Measurements from ENCODE around the gene PIGM. TPM values are rescaled to one million over a fixed set of nuclear protein-coding genes. Genes with fewer than 3 reads are reported as not detected.

Gene PIGM
- total and polyA plus RNA-seq, 4 donors: 1.3 to 6.7 (median 4.4) TPM

- intact Hi-C loops (cut with DNase I): no loop called here
- no peaks in the 10 kb centered on the region for H3K9me3 ChIP-seq (ENCODE audit: control insufficient read depth, low read length)
- H3K4me3 ChIP-seq (ENCODE audit: low read length in 2 of 2): no peak overlapping the region
- ATAC-seq (ENCODE audit: low FRiP score) (no peak), DNase-seq (no peak)
- no peaks in the 10 kb centered on the region for H3K4me1 ChIP-seq (ENCODE audit: control insufficient read depth in 1 of 2, insufficient read depth in 2 of 2, low read length in 2 of 2)
- no peaks in the 10 kb centered on the region for H3K27me3 ChIP-seq (ENCODE audit: control insufficient read depth in 1 of 2, insufficient read depth in 2 of 2, low read length in 1 of 2)
- H3K27ac ChIP-seq (ENCODE audit: low read depth in 1 of 2, low read length in 2 of 2): no peak overlapping the region
- no peaks in the 10 kb centered on the region for H3K36me3 ChIP-seq (ENCODE audit: control insufficient read depth in 1 of 2, insufficient read depth in 2 of 2, low read length in 1 of 2)
- 93 to 94% methylated on average over 5 of the region's 5 CpGs for WGBS, 2 donors
These were observed 11.6 kb downstream of the PIGM start for GRCh38 chr1:160020196-160020595.

GRCh38 chr1:160018900-160019299, 12.9 kb downstream of the PIGM start:
- H3K27ac ChIP-seq (ENCODE audit: low read depth in 1 of 2, low read length in 2 of 2): no peak overlapping the region
- ATAC-seq (ENCODE audit: low FRiP score): no peak
- no peak for DNase-seq

GRCh38 chr1:160018347-160018746, 13.4 kb downstream of the PIGM start:
- H3K27me3 ChIP-seq (ENCODE audit: control insufficient read depth in 1 of 2, insufficient read depth in 2 of 2, low read length in 1 of 2): no peaks in the 10 kb centered on the region
- no peaks in the 10 kb centered on the region for H3K9me3 ChIP-seq (ENCODE audit: control insufficient read depth, low read length)
- 71 to 78% methylated on average over 3 of the region's 3 CpGs for WGBS, 2 donors
- ATAC-seq (ENCODE audit: low FRiP score): no peak
- H3K4me3 ChIP-seq (ENCODE audit: low read length in 2 of 2): no peak overlapping the region
- intact Hi-C loops (cut with DNase I): no loop called here
- DNase-seq: no peak
- no peaks in the 10 kb centered on the region for H3K4me1 ChIP-seq (ENCODE audit: control insufficient read depth in 1 of 2, insufficient read depth in 2 of 2, low read length in 2 of 2)
- no peak overlapping the region for H3K27ac ChIP-seq (ENCODE audit: low read depth in 1 of 2, low read length in 2 of 2)
- H3K36me3 ChIP-seq (ENCODE audit: control insufficient read depth in 1 of 2, insufficient read depth in 2 of 2, low read length in 1 of 2): no peaks in the 10 kb centered on the region

More at GRCh38 chr1:160018900-160019299, 12.9 kb downstream of the PIGM start:
- no peak overlapping the region for H3K4me3 ChIP-seq (ENCODE audit: low read length in 2 of 2)
- no peaks in the 10 kb centered on the region for H3K27me3 ChIP-seq (ENCODE audit: control insufficient read depth in 1 of 2, insufficient read depth in 2 of 2, low read length in 1 of 2)
- intact Hi-C loops (cut with DNase I): no loop called here
- H3K4me1 ChIP-seq (ENCODE audit: control insufficient read depth in 1 of 2, insufficient read depth in 2 of 2, low read length in 2 of 2): no peaks in the 10 kb centered on the region
- no peaks in the 10 kb centered on the region for H3K9me3 ChIP-seq (ENCODE audit: control insufficient read depth, low read length)
- no peaks in the 10 kb centered on the region for H3K36me3 ChIP-seq (ENCODE audit: control insufficient read depth in 1 of 2, insufficient read depth in 2 of 2, low read length in 1 of 2)
- WGBS, 2 donors: 73 to 83% methylated on average over 1 of the region's 1 CpG

GRCh38 chr1:160017592-160017991, 14.2 kb downstream of the PIGM start:
- 67 to 74% methylated on average over 1 of the region's 1 CpG for WGBS, 2 donors
- intact Hi-C loops (cut with DNase I): no loop called here
- Histone ChIP-seq H3K27me3 (ENCODE audit: control insufficient read depth in 1 of 2, insufficient read depth in 2 of 2, low read length in 1 of 2) (no peaks in the 10 kb centered on the region), H3K27ac (ENCODE audit: low read depth in 1 of 2, low read length in 2 of 2) (no peak overlapping the region), H3K9me3 (ENCODE audit: control insufficient read depth, low read length) (no peaks in the 10 kb centered on the region), H3K4me1 (ENCODE audit: control insufficient read depth in 1 of 2, insufficient read depth in 2 of 2, low read length in 2 of 2) (no peaks in the 10 kb centered on the region), H3K4me3 (ENCODE audit: low read length in 2 of 2) (no peak overlapping the region), H3K36me3 (ENCODE audit: control insufficient read depth in 1 of 2, insufficient read depth in 2 of 2, low read length in 1 of 2) (no peaks in the 10 kb centered on the region)
- ATAC-seq (ENCODE audit: low FRiP score) (no peak), DNase-seq (no peak)

- Histone ChIP-seq H3K27me3 (ENCODE audit: control insufficient read depth in 1 of 2, insufficient read depth in 2 of 2, low read length in 1 of 2) (no peaks in the 10 kb centered on the region), H3K9me3 (ENCODE audit: control insufficient read depth, low read length) (no peaks in the 10 kb centered on the region), H3K27ac (ENCODE audit: low read depth in 1 of 2, low read length in 2 of 2) (no peak overlapping the region), H3K4me1 (ENCODE audit: control insufficient read depth in 1 of 2, insufficient read depth in 2 of 2, low read length in 2 of 2) (no peaks in the 10 kb centered on the region), H3K36me3 (ENCODE audit: control insufficient read depth in 1 of 2, insufficient read depth in 2 of 2, low read length in 1 of 2) (no peaks in the 10 kb centered on the region), H3K4me3 (ENCODE audit: low read length in 2 of 2) (no peak overlapping the region)
- 61 to 64% methylated on average over 3 of the region's 3 CpGs for WGBS, 2 donors
- intact Hi-C loops (cut with DNase I): no loop called here
- ATAC-seq (ENCODE audit: low FRiP score): no peak
- DNase-seq: no peak
These were observed 20.0 kb downstream of the PIGM start for GRCh38 chr1:160011781-160012180.

GRCh38 chr1:160009801-160010200, 22.0 kb downstream of the PIGM start:
- intact Hi-C loops (cut with DNase I): loop anchor here (5.0 kb wide), 2 partner anchors 72 to 212 kb away; no protein-coding TSS in a partner anchor
- no peak for ATAC-seq (ENCODE audit: low FRiP score)
- Histone ChIP-seq H3K9me3 (ENCODE audit: control insufficient read depth, low read length) (no peaks in the 10 kb centered on the region), H3K4me3 (ENCODE audit: low read length in 2 of 2) (no peak overlapping the region), H3K27ac (ENCODE audit: low read depth in 1 of 2, low read length in 2 of 2) (no peak overlapping the region), H3K27me3 (ENCODE audit: control insufficient read depth in 1 of 2, insufficient read depth in 2 of 2, low read length in 1 of 2) (no peaks in the 10 kb centered on the region), H3K4me1 (ENCODE audit: control insufficient read depth in 1 of 2, insufficient read depth in 2 of 2, low read length in 2 of 2) (no peaks in the 10 kb centered on the region), H3K36me3 (ENCODE audit: control insufficient read depth in 1 of 2, insufficient read depth in 2 of 2, low read length in 1 of 2) (no peaks in the 10 kb centered on the region)
- WGBS, 2 donors: 49 to 52% methylated on average over 2 of the region's 2 CpGs
- DNase-seq: no peak

GRCh38 chr1:160009081-160009480, 22.7 kb downstream of the PIGM start:
- ATAC-seq (ENCODE audit: low FRiP score) (no peak), DNase-seq (no peak)
- Histone ChIP-seq H3K4me3 (ENCODE audit: low read length in 2 of 2) (no peak overlapping the region), H3K4me1 (ENCODE audit: control insufficient read depth in 1 of 2, insufficient read depth in 2 of 2, low read length in 2 of 2) (no peaks in the 10 kb centered on the region), H3K27ac (ENCODE audit: low read depth in 1 of 2, low read length in 2 of 2) (no peak overlapping the region), H3K9me3 (ENCODE audit: control insufficient read depth, low read length) (no peaks in the 10 kb centered on the region), H3K27me3 (ENCODE audit: control insufficient read depth in 1 of 2, insufficient read depth in 2 of 2, low read length in 1 of 2) (no peaks in the 10 kb centered on the region), H3K36me3 (ENCODE audit: control insufficient read depth in 1 of 2, insufficient read depth in 2 of 2, low read length in 1 of 2) (no peaks in the 10 kb centered on the region)
- intact Hi-C loops (cut with DNase I): loop anchor here (5.0 kb wide), 2 partner anchors 72 to 212 kb away; no protein-coding TSS in a partner anchor
- WGBS, 2 donors: 46 to 54% methylated on average over 2 of the region's 2 CpGs

GRCh38 chr1:160007577-160008200, 24.1 kb downstream of the PIGM start:
- ATAC-seq (ENCODE audit: low FRiP score) (no peak), DNase-seq (no peak)
- no peaks in the 10 kb centered on the region for H3K36me3 ChIP-seq (ENCODE audit: control insufficient read depth in 1 of 2, insufficient read depth in 2 of 2, low read length in 1 of 2)
- intact Hi-C loops (cut with DNase I): loop anchor here (1.0 to 5.0 kb wide), 4 partner anchors 70 to 210 kb away; no protein-coding TSS in a partner anchor
- 70 to 74% methylated on average over 3 of the region's 3 CpGs for WGBS, 2 donors
- H3K27ac ChIP-seq (ENCODE audit: low read depth in 1 of 2, low read length in 2 of 2): no peak overlapping the region
- no peak overlapping the region for H3K4me3 ChIP-seq (ENCODE audit: low read length in 2 of 2)
- no peaks in the 10 kb centered on the region for H3K9me3 ChIP-seq (ENCODE audit: control insufficient read depth, low read length)
- H3K27me3 ChIP-seq (ENCODE audit: control insufficient read depth in 1 of 2, insufficient read depth in 2 of 2, low read length in 1 of 2): no peaks in the 10 kb centered on the region
- no peaks in the 10 kb centered on the region for H3K4me1 ChIP-seq (ENCODE audit: control insufficient read depth in 1 of 2, insufficient read depth in 2 of 2, low read length in 2 of 2)

- intact Hi-C loops (cut with DNase I): loop anchor here (2.0 to 5.0 kb wide), 3 partner anchors 69 to 209 kb away; no protein-coding TSS in a partner anchor
- Histone ChIP-seq H3K4me1 (ENCODE audit: control insufficient read depth in 1 of 2, insufficient read depth in 2 of 2, low read length in 2 of 2) (no peaks in the 10 kb centered on the region), H3K27ac (ENCODE audit: low read depth in 1 of 2, low read length in 2 of 2) (no peak overlapping the region), H3K4me3 (ENCODE audit: low read length in 2 of 2) (no peak overlapping the region), H3K9me3 (ENCODE audit: control insufficient read depth, low read length) (no peaks in the 10 kb centered on the region), H3K27me3 (ENCODE audit: control insufficient read depth in 1 of 2, insufficient read depth in 2 of 2, low read length in 1 of 2) (no peaks in the 10 kb centered on the region), H3K36me3 (ENCODE audit: control insufficient read depth in 1 of 2, insufficient read depth in 2 of 2, low read length in 1 of 2) (no peaks in the 10 kb centered on the region)
- DNase-seq: peak; percentile 80 to 86
- 32 to 39% methylated on average over 5 of the region's 5 CpGs for WGBS, 2 donors
- no peak for ATAC-seq (ENCODE audit: low FRiP score)
These were observed 25.4 kb downstream of the PIGM start for GRCh38 chr1:160006312-160006940.

Measured in aorta (tissue), 5 donors.